Colonic mucosa (tissue), 4 donors: ENCODE results near the gene STK40. TPM values are rescaled to one million over a fixed set of nuclear protein-coding genes. Genes with fewer than 3 reads are reported as not detected.
A peak's percentile ranks its signal among the peaks of the same experiment; 100 is the strongest.

Experiments
- DNase-seq: peaks from one replicate; pipeline ENCODE4 v3.0.0-alpha.2; 2020
- H3K27ac ChIP-seq: fragments of 200-600 bp; one replicate; pipeline ENCODE4 v1.8.0; 2021
- H3K27me3 ChIP-seq: fragments of 200-600 bp; one replicate; pipeline ENCODE4 v1.8.0; 2021
- H3K36me3 ChIP-seq: fragments of 200-600 bp; one replicate; pipeline ENCODE4 v1.8.0; 2021
- H3K4me1 ChIP-seq: fragments of 200-600 bp; one replicate; pipeline ENCODE4 v1.8.0; 2021; ENCODE audit warnings: mild to moderate bottlenecking
- H3K4me3 ChIP-seq: fragments of 200-600 bp; one replicate; pipeline ENCODE4 v1.8.0; 2021
- H3K9ac ChIP-seq, 2 donors: one replicate each; pipeline ENCODE4 v1.7.0; 2013; ENCODE audit warnings: control low read depth in 2 of 2, low read depth in 2 of 2, low read length in 2 of 2
- H3K9me3 ChIP-seq: fragments of 200-600 bp; one replicate; pipeline ENCODE4 v1.8.0; 2021
- intact Hi-C: fragments of 100-400 bp; cut with DNase I; formaldehyde crosslinking; loops from one replicate; pipeline ENCODE4 v1.14.1; 2022
- total RNA-seq, 2 donors: library from RNA; stranded (reverse); fragmentation: NEBNext Ultra II Directional in 1 of 2; extraction: Animal tissue kit (Norgen Biotek cat#: 25700) in 1 of 2; gene quantifications; one replicate each; pipeline ENCODE4 v1.2.1, GENCODE V29; 2021
- TF ChIP-seq, protein P1 (sequence below): fragments of 200-600 bp; IDR thresholded peaks from one replicate; pipeline ENCODE4 v1.8.0; 2022; ENCODE audit warnings: antibody characterized with exemption, mild to moderate bottlenecking
- donor health status: healthy.
- donor health status: DM: no; HTN: no; CAD: no.
- donor health status: DM: no; HTN: no; CAD: no.

The STK40 gene
- total RNA-seq, 2 donors from 2014 or later = 56.6 to 69.7 TPM

- peaks cover 5% of the 10 kb centered on the region for H3K4me1 ChIP-seq
- H3K36me3 ChIP-seq = no peaks in the 10 kb centered on the region
- no peaks in the 10 kb centered on the region for H3K9me3 ChIP-seq
- no peak for DNase-seq
- H3K27ac ChIP-seq = no peak overlapping the region
- TF ChIP-seq, protein P1, sequence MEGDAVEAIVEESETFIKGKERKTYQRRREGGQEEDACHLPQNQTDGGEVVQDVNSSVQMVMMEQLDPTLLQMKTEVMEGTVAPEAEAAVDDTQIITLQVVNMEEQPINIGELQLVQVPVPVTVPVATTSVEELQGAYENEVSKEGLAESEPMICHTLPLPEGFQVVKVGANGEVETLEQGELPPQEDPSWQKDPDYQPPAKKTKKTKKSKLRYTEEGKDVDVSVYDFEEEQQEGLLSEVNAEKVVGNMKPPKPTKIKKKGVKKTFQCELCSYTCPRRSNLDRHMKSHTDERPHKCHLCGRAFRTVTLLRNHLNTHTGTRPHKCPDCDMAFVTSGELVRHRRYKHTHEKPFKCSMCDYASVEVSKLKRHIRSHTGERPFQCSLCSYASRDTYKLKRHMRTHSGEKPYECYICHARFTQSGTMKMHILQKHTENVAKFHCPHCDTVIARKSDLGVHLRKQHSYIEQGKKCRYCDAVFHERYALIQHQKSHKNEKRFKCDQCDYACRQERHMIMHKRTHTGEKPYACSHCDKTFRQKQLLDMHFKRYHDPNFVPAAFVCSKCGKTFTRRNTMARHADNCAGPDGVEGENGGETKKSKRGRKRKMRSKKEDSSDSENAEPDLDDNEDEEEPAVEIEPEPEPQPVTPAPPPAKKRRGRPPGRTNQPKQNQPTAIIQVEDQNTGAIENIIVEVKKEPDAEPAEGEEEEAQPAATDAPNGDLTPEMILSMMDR = no peak
- intact Hi-C loops = no loop called here
- no peak overlapping the region for H3K4me3 ChIP-seq
- no peak overlapping the region for H3K9ac ChIP-seq
- H3K27me3 ChIP-seq = no peaks in the 10 kb centered on the region
Observed at GRCh38 chr1:36330940-36331339, 54.8 kb downstream of the STK40 start.

DNA sequence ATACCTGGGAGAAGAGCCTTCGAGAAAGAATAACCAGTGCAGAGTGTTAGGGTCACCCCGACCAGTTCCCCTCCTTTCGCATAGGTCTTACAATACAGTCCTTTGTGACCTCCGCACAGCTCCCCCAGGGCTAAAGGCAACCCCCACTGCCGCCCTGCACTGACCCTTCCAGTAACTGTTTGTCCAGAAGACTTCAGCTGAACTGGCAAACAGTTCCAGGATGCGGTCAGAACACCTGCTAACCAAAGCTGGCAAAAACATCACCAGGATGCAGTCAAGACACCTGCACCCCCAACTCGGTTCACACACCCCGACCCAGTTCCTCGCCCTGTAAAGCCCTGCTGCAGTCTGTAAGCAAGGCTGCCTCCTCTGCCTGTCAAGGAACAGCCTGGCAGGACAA is 55.9 kb downstream of the STK40 start:
- Histone ChIP-seq H3K36me3 (no peaks in the 10 kb centered on the region), H3K9me3 (no peaks in the 10 kb centered on the region), H3K27me3 (no peaks in the 10 kb centered on the region), H3K4me1 (peaks cover 5% of the 10 kb centered on the region), H3K4me3 (no peak overlapping the region), H3K9ac (no peak overlapping the region), H3K27ac (no peak overlapping the region)
- intact Hi-C loops = no loop called here
- no peak for DNase-seq
- TF ChIP-seq, protein P1 = no peak

DNA sequence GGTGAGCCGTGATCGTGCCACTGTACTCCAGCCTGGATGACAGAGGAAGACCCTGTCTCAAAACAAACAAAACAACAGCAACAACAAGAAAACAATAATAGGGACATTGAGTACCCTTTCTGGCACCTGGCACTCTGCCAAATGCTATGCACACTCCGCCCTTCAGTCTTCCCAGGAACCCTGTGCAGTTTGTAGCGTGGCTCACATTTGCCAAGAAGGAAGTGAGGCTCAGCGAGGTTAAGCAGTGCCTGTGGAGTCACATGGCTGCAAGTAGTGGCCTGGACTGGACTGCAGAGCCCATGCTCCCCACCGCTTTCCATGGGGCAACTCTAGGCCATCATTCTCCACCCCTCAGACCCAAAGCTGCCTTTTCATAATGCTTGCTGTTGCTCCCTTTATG is 57.0 kb downstream of the STK40 start:
- Histone ChIP-seq H3K9me3 (no peaks in the 10 kb centered on the region), H3K27ac (no peak overlapping the region), H3K36me3 (no peaks in the 10 kb centered on the region), H3K27me3 (no peaks in the 10 kb centered on the region), H3K4me3 (no peak overlapping the region), H3K9ac (no peak overlapping the region), H3K4me1 (peaks cover 12% of the 10 kb centered on the region)
- TF ChIP-seq, protein P1 = no peak
- peak; percentile 50 for DNase-seq
- intact Hi-C loops = no loop called here

- Histone ChIP-seq H3K36me3 (no peaks in the 10 kb centered on the region), H3K27me3 (no peaks in the 10 kb centered on the region), H3K4me1 (peaks cover 12% of the 10 kb centered on the region), H3K27ac (no peak overlapping the region), H3K9ac (no peak overlapping the region), H3K4me3 (no peak overlapping the region), H3K9me3 (no peaks in the 10 kb centered on the region)
- TF ChIP-seq, protein P1 = no peak
- intact Hi-C loops = no loop called here
- no peak for DNase-seq
Observed at GRCh38 chr1:36328088-36328480, 57.6 kb downstream of the STK40 start.

DNA sequence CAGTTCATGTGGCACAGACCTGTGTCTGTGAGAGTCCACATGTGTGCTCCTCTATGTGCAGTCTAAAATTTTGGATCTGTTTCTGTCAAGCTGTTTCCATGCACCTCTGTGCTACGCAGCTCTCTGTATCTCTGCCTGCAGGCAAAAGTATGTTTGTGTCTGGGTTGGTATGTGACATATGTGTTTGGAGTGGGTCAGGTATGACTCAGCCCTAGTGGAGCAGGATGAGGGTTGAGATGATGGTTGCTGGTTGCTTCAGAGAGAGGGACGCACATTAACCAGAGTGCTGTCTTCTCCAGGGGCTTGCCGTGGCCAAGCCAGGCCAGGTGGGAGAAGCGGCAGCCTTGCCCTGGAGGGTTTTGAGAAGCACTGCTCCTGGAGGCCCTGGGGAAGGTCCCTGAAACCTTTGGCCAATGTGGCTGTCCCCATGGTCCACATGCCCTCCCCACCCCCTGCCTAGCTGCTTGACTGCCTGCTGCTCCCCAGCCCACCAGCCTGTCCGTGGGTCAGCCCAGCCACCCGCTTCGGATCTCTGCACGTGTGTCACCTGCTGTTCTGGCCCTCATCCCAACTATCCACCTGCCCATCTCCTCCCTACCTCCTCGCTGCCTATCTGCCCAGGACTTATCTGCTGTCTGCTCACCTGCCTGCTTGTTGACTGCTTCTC is 58.2 kb downstream of the STK40 start:
- Histone ChIP-seq H3K4me1 (peaks cover 12% of the 10 kb centered on the region), H3K36me3 (no peaks in the 10 kb centered on the region), H3K27ac (no peak overlapping the region), H3K27me3 (no peaks in the 10 kb centered on the region), H3K9me3 (no peaks in the 10 kb centered on the region), H3K4me3 (no peak overlapping the region), H3K9ac (no peak overlapping the region)
- intact Hi-C loops = no loop called here
- DNase-seq = no peak
- TF ChIP-seq, protein P1 = no peak
